ENCODE results near the gene QRFP.

QRFP gene

DNA sequence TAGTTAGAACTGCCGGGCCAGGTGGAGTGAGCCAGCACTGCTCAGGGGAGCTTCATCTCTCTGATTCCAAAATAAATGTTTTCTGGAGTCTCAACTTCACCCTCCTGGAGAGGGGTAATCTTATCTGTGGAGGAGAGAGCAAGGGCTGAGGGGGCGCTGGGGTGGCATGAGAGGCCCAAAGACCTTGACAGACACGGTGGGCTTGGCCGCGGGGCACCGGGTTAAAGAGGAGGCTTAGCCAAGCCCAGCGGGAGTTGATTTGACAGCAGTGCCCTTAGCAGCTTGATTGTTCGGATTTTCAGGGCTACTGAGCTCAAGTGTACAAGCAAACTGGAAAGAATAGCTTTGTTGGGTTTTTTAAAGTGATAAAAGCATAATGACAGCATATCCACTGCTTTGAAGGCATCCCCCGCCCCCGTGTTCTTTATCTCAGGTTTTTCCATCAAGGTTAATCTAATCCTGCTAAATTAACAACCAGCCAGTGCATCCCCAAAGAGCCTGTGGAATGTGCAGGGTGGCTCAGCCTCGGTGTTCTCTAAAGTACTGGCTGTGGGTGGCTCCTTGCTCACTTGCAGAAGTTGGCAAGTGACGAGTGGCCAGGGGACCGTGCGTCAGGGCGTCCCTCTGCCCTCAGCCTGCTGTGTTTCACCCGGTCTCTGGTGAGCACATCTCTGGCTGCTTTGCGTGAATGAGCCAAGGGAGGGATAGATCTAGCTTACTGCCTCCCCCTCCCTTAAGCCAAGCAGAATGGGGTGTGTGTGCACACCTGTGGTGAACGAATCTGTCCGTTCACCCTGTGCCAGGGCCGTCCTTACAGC is 5.5 kb downstream of the QRFP start:
- no peak for DNase-seq (ENCODE audit: low read depth)

DNA sequence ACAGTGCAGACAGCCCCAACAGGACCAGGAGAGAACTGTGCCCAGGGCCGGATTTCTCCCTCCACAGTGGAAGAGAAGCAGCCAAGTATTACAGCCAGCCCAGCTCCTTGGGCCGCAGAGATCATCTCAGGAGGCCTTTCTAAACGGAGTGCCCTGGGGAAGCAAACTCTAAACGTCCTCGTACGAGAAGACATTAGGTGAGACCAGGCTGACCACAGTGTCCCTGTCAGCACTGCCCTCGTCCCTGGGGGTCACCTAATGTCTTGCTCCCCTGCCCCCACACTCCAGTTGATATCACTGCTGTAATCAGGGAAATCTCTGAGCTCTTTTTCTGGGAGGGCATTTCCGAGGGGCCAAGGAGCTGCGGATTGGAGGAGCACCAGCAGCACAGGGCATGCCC is 6.5 kb downstream of the QRFP start:
- no peak for DNase-seq (ENCODE audit: low read depth)

DNA sequence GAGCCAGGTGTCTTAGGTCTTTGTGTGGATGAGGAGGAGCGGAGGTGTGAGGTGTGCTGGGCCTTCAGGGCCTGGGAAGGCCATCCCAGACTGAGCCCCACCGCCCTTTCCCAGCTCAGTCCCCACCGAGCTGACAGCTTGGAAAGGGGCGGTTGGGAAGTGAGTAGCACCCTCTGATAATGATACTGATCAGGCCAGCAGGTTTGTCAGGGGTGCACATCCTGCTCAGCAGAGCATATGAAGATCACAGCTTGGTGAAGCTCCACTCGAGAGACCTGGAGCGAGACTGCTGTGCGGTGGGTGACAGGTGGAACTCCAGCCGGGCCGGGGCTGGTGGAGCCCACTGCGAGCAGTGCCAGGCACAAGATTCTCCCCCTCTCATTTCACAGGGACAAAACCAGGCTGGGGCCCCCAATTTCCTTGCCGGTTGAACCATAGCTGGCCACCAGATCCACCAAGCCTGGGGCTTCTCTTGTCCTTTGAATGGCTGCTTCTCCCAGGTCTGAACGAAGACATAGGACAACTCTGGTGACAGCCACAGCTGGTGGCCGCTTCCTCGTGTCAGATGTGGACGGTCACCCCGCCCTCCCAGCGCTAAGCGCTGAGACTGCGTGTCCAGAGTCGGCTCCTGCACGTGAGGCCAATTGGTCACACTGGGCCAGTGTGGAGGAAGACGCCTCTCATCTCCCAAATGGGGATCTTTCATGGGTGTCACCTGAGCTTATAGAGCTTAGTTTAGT is 8.3 kb downstream of the QRFP start:
- no peak for DNase-seq (ENCODE audit: low read depth)

DNA sequence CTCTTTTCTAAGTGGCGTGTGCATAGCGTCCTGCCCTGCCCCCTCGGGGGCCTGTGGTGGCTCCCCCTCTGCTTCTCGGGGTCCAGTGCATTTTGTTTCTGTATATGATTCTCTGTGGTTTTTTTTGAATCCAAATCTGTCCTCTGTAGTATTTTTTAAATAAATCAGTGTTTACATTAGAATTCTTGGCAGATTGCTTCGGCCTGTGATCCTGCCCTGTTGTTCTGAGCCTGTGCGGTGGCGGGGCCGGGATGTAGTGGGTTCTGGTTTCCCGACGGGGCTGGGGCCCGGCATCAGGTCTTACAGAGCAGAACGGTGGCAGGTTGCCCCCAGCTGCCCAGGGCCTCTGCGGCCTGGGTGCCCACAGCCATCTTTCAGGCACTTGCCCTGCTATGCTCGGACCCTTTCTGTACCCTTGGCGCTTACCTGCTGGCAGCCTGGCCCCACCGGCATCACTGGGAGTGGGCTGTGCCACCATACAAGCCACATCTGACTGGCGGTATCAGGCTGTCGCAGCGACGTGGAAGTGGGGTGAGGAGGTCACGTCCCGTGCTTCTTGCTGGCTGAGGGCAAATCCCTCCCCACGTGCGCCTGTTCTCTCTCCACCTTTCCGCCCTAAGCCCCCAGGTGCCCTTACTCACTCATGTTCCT is 9.0 kb downstream of the QRFP start:
- no peak for DNase-seq (ENCODE audit: low read depth)

DNA sequence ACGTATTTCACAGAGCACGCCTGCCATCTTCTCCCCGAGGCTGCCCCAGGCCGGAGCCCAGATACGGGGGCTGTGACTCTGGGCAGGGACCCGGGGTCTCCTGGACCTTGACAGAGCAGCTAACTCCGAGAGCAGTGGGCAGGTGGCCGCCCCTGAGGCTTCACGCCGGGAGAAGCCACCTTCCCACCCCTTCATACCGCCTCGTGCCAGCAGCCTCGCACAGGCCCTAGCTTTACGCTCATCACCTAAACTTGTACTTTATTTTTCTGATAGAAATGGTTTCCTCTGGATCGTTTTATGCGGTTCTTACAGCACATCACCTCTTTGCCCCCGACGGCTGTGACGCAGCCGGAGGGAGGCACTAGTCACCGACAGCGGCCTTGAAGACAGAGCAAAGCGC is 9.6 kb downstream of the QRFP start:
- DNase-seq (ENCODE audit: low read depth), result no peak

DNA sequence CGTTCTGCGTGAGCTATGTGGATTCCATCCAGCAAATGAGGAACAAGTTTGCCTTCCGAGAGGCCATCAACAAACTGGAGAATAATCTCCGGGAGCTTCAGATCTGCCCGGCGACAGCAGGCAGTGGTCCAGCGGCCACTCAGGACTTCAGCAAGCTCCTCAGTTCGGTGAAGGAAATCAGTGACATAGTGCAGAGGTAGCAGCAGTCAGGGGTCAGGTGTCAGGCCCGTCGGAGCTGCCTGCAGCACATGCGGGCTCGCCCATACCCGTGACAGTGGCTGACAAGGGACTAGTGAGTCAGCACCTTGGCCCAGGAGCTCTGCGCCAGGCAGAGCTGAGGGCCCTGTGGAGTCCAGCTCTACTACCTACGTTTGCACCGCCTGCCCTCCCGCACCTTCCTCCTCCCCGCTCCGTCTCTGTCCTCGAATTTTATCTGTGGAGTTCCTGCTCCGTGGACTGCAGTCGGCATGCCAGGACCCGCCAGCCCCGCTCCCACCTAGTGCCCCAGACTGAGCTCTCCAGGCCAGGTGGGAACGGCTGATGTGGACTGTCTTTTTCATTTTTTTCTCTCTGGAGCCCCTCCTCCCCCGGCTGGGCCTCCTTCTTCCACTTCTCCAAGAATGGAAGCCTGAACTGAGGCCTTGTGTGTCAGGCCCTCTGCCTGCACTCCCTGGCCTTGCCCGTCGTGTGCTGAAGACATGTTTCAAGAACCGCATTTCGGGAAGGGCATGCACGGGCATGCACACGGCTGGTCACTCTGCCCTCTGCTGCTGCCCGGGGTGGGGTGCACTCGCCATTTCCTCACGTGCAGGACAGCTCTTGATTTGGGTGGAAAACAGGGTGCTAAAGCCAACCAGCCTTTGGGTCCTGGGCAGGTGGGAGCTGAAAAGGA is 10.9 kb downstream of the QRFP start:
- no peak for DNase-seq (ENCODE audit: low read depth)

DNA sequence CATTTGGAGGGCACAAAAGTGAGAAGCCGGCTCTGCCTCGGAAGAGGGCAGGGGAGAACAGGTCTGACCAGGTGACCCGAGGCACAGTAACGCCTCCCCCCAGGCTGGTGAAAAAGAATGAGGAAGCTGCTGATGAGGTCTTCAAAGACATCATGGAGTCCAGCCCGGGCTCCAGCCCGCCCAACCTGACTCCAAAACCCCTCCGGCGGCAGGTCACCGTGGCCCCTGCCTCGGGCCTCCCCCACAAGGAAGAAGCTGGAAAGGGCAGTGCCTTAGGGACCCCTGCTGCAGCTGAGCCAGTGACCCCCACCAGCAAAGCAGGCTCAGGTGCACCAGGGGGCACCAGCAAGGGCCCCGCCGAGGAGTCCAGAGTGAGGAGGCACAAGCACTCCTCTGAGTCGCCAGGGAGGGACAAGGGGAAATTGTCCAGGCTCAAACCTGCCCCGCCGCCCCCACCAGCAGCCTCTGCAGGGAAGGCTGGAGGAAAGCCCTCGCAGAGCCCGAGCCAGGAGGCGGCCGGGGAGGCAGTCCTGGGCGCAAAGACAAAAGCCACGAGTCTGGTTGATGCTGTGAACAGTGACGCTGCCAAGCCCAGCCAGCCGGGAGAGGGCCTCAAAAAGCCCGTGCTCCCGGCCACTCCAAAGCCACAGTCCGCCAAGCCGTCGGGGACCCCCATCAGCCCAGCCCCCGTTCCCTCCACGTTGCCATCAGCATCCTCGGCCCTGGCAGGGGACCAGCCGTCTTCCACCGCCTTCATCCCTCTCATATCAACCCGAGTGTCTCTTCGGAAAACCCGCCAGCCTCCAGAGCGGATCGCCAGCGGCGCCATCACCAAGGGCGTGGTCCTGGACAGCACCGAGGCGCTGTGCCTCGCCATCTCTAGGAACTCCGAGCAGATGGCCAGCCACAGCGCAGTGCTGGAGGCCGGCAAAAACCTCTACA is 11.8 kb downstream of the QRFP start:
- DNase-seq (ENCODE audit: low read depth), result no peak

DNA sequence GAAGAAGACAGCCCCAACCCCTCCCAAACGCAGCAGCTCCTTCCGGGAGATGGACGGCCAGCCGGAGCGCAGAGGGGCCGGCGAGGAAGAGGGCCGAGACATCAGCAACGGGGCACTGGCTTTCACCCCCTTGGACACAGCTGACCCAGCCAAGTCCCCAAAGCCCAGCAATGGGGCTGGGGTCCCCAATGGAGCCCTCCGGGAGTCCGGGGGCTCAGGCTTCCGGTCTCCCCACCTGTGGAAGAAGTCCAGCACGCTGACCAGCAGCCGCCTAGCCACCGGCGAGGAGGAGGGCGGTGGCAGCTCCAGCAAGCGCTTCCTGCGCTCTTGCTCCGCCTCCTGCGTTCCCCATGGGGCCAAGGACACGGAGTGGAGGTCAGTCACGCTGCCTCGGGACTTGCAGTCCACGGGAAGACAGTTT is 12.5 kb downstream of the QRFP start:
- no peak for DNase-seq (ENCODE audit: low read depth)

DNA sequence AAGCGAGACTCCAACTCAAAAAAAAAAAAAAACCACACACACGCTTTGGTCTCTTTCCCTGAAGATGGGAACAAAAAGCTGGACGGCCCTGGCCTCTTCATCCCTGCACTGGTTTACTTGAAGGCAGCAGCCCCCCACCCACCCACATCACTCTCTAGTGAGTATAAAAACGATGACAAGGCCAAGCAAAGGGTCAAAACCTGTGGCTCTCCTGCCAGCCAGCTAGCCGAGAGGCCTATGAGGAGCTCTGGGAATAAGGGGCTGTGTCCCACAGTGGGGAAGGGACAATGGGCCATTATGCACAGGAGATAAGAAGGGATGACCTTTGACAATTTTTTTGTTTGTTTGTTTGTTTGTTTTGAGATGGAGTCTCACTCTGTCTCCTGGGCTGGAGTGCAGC is 13.1 kb downstream of the QRFP start:
- no peak for DNase-seq (ENCODE audit: low read depth)

DNA sequence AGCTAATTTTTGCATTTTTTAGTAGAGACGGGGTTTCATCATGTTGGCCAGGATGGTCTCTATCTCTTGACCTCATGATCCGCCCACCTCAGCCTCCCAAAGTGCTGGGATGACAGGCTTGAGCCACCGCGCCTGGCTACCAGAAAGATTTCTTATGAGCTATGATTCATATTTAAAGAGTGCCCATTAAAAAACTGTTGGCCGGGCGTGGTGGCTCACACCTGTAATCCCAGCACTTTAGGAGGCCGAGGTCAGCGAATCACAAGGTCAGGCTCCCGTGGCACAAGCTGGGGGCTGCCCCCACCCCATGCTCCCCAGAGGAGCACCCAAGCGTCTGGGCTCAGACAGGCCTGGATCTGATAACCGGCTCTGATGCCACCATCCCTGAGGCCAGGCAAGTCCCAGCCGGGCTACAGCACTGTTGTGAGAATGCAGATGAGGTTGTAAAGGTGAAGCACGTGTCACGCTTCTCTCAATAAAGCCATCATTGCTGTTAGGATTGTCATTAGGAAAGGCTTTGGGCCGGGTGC is 13.9 kb downstream of the QRFP start:
- no peak for DNase-seq (ENCODE audit: low read depth)

DNA sequence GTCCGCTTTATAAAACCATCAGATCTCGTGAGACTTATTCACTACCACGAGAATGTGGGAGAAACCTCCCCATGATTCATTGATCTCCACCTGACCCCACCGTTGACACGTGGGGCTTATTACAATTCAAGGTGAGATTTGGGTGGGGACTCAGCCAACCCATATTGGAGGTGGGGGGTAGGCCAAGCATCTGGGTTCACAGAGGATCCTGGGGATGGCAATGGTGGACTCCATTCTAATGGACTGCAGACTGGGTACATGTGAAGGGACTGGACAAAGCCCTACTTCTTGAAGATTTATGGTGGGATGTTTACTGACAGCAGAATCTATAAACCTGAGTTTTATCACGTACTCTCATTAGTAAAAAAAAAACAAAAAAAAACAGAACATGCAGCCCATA is 15.1 kb downstream of the QRFP start:
- DNase-seq (ENCODE audit: low read depth), result no peak

DNA sequence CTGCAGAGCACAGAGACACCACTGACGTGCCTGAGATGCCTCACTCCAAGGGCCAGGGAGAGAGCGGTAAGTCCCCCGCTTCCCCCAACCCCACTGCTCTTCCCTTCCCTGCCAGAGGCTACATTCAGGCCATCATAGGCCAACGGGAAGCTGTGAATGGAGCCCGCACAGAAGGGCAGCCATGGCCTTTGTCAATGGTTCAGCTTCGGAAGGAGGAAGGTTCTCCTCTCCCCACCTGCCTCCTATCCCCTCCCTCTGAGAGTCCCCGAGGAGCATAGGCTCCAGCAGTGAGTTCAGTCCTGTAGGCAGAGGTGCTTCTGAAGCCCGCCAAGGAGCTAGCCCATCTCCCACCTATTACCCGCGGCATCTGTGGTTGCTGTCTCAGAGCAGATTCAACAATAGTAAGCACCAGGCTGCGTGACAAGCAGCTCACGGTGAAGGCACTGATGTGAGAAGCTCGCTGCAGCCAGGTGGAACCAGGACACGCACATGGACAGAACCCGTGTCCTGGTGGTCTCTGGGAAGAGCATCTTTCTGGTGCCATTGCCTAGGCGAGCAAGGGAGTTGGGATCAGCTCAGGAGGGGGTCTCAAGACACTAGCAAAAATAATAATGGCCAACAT is 15.9 kb downstream of the QRFP start:
- DNase-seq (ENCODE audit: low read depth), result no peak

DNA sequence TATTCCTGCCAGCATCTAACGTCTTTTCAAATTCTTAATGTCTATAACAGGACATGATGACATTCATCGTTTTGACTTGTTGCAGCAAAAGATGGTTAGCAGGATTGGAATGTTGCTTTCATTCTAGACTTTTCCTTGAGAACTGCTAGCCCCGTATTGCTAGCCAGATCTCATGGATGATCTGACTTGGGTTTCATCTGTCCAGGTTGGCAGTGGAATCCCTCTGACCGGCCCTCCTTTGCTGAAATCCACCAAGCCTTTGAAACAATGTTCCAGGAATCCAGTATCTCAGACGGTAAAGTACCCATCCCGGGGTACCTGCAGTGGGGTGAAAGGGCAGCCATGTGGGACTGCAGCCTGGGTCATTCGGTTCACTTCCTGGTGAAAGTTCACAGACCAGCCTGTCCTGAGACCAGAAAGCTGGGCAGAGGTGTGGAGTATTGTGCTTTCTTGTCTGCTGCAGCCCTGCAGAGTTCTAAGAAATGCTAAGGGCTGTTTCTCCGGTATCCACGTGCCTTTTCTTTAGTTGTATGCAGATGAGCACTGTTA is 16.7 kb downstream of the QRFP start:
- no peak for DNase-seq (ENCODE audit: low read depth)

DNA sequence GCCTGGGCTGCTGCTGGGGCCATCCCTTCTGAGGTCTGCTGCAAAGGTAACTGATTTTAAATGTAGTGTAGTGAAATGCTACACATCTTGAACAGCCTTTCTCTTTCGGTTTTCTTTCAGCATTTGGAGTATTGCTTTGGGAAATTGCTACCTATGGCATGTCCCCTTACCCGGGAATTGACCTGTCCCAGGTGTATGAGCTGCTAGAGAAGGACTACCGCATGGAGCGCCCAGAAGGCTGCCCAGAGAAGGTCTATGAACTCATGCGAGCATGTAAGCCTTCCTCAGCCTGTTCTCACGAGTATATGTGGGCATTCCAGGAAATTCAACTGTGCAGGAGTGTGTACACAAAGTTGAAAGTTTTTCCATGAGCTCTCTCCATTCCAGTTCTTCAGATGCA is 18.3 kb downstream of the QRFP start:
- DNase-seq (ENCODE audit: low read depth), result no peak

DNA sequence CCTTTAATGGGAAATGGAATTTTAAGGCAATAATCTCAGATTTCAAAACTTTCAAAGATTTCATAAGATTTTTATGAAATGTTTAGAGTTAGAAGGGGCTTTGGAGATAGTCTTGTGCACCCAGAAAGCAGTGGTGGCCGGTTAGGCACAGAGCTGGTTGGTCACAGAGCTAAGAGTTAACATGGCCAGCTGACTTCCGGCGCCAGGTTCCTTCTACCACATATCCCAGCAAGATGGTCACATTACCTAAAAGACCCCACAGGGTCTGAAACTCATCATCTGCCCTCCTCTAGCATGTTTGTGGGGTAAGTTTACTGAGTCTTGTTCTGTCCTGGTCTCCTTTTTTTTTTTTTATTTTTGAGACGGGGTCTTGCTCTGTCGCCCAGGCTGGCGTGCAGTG is 19.3 kb downstream of the QRFP start:
- no peak for DNase-seq (ENCODE audit: low read depth)

DNA sequence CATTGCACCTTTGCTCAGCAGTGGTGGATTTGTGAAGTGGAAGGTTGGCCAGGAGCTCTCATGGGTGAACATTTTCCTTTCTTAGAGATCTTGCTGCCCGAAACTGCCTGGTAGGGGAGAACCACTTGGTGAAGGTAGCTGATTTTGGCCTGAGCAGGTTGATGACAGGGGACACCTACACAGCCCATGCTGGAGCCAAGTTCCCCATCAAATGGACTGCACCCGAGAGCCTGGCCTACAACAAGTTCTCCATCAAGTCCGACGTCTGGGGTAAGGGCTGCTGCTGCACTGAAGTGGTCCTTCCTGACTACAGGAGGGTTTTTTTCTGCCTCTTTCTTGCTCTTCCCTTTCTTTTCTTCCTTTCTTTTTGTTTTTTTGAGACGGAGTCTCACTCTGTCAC is 21.8 kb downstream of the QRFP start:
- DNase-seq (ENCODE audit: low read depth), result no peak

DNA sequence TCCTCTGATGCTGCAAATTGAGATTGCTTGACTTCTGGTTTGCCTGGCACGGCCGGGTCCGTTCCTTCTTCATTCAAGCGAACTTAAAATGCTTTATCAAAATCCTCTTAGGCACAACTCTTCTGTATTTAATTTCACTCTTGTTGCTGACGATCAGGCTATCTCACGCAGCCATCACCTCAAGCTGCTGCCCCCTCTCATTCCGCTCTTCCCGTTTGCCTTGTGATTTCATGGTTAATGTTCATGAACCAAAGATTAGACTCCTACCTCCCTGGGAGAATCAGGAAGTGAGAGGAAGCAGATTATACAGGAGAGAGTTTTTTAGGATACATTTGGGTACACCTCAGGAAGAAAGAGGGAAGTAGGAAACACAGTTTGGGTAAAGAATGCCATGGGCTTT is 22.6 kb downstream of the QRFP start:
- no peak for DNase-seq (ENCODE audit: low read depth)

DNA sequence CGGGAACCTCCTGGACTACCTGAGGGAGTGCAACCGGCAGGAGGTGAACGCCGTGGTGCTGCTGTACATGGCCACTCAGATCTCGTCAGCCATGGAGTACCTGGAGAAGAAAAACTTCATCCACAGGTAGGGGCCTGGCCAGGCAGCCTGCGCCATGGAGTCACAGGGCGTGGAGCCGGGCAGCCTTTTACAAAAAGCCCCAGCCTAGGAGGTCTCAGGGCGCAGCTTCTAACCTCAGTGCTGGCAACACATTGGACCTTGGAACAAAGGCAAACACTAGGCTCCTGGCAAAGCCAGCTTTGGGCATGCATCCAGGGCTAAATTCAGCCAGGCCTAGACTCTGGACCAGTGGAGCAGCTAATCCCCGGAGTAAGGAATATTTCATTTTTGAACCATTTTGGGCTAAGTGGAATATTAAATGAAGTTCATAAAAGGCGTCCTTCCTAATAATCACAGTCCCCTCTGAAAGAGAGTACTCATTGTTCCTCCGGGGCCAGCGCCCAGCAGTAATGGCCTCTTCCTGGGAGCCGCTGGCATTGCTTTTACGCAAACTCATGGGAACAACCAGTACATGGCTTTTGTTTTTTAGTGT is 23.6 kb downstream of the QRFP start:
- DNase-seq (ENCODE audit: low read depth), result no peak

DNA sequence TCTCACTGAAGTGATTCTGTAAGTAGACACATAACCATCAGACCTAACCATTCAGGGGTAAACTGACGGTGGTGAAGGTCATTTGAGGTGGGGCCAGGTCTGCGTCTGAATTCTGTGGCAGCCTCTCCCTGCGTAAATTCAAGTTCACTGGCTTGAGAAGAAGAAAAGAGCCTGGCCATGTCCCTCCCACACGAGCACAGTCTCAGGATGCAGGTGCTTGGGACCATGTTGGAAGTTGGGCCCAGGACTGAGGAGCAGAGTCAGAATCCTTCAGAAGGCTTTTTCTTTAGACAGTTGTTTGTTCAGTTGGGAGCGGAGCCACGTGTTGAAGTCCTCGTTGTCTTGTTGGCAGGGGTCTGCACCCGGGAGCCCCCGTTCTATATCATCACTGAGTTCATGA is 24.1 kb downstream of the QRFP start:
- DNase-seq (ENCODE audit: low read depth), result no peak
